ENCODE measurements around the gene GFRA3.

The GFRA3 gene

DNA sequence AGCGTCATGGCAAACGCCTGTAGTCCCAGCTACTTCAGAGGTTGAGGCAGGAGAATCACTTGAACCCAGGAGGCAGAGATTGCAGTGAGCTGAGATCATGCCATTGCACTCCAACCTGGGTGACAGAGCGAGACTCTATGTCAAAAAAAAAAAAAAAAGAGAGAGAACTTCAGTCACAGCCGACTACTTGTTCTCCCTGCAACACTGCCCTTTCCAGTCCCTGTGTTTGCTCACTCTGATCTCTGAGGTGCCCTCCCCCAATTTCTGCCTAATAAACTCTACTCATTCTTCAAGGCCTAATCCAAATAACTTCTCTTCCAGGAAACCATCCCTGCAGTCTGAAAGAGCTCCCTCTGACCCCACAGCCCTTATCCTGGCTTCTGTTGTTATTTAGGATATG, 28.1 kb downstream of the GFRA3 start:
- DNase-seq, result no peak

DNA sequence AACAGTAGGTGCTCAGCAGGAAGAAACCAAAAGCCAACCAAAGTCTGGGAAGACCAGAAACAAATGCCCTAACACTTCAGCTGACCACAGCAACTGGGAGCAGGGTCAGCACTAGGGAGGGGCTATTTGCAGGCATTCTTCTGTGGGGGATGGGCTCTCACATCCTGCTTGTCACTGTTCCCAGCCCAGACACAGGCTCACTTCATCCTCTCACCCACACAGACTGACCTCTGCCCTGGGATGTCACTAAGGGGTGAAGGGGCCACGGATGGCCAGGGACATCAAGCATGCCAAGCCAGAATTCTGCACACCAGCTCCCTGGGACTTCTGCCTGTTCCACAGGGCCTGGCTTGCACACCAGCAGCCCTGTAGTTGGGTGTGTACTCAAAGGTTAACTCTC, 28.7 kb downstream of the GFRA3 start:
- no peak for DNase-seq

- no peak for DNase-seq
These were observed 30.6 kb downstream of the GFRA3 start for GRCh38 chr5:138243794-138244193.

DNA sequence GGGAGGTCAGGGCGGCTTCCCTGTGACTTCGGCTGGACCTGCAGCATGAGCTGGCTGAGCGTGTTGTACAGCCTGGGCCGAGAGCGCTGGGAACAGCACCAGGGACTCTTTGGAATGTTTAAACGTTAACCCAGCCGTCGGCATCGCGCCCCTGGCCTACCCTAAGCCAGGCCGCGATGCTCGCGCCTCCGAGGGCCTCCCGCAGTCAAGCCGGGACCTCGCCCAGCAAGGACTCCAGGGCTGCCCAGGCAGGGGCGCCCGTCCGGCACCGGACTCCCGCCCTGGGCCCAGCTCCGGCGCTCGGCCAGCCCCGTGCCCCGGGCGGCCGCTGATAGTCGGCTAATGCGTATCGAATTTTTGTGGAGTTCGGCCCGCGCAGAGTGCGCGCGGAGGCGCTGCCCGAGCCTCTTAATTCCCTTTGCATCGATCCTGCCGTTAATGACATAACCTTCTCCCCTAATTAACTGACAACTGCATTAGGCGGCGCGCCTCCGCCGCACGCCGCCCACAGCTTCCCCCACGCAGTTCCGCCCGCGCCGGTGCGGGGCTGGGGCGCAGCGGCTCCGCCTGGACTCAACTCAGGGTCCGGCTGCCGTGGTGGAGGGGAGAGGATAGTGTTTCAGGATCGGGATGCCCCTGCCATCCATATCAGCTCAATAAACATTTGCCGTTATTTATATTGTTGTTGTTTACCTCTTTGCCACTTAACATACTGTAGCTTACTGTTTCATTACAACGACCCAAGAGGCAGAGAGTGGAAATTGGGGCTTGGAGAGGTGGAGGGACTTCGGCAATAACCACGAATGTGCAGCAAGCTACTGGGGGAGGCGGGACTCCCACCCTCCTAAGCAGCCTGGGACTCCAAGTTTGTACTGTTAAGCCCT, 32.5 kb downstream of the GFRA3 start:
- DNase-seq, result no peak

- DNase-seq, result no peak
These were observed 33.6 kb downstream of the GFRA3 start for GRCh38 chr5:138240650-138241385.

DNA sequence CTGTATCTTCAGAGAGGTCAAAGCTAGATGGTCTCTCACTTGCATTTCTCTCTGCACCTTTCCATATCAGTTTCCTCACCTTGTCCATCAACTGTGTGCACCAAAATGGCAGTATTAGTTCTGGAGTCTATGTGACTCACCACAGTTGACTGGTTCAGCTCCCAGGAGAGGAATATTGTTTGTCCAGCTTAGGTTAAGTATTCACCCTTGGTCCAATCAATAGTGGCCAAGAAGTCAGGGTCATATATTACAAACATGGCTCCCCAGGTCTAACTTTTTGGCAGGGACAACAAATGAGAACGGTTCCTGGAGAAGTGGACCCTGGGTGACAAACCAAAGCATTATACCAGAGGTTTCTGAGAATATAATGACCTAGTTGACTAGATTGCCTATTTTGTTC, 36.4 kb downstream of the GFRA3 start:
- DNase-seq, result no peak

- DNase-seq, result no peak
These were observed 39.8 kb downstream of the GFRA3 start for GRCh38 chr5:138234651-138235050.

DNA sequence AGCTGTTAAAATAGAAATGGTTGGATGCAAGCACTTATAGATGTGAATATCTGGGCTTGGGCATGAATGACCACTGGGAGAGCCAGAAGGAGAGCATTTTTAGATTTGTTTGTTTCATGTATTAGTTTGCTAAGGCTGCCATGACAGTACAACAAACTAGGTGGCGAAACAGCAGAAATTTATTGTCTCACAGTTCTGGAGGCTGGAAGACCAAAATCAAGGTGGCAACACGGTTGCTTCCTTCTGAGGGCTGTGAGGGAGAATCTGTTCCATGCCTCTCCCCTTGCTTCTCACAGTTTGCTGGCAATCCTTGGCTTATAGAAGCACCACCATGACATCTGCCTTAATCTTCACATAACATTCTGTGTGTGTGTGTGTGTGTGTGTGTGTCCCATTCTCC, 41.1 kb downstream of the GFRA3 start:
- peak in 1 of 2 experiments; percentile 18 for DNase-seq

GRCh38 chr5:138230981-138231589, 43.3 kb downstream of the GFRA3 start:
- no peak for DNase-seq

DNA sequence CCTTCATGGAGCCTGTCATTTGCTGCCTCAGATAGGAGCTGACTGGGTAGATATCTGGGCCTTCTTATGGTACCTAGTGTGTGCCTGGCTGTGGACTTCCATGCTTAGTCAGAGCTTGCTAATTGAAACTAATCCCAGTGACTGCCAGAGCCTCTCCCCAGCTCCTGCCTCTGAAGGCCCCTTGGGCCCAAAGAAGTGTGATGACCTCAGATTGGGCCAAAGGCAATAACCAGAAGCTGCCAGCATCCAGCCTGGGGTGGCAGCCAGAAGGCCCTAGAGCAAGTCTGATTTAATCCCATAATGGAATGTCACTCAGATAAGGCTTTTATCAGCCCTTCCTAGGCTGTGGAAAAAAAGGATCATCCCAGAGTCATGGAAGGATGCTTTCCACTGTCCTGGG, 44.2 kb downstream of the GFRA3 start:
- no peak for DNase-seq

- DNase-seq, result no peak
These were observed 45.0 kb downstream of the GFRA3 start for GRCh38 chr5:138229387-138229786.

GRCh38 chr5:138226910-138227309, 47.5 kb downstream of the GFRA3 start:
- DNase-seq, result no peak

DNA sequence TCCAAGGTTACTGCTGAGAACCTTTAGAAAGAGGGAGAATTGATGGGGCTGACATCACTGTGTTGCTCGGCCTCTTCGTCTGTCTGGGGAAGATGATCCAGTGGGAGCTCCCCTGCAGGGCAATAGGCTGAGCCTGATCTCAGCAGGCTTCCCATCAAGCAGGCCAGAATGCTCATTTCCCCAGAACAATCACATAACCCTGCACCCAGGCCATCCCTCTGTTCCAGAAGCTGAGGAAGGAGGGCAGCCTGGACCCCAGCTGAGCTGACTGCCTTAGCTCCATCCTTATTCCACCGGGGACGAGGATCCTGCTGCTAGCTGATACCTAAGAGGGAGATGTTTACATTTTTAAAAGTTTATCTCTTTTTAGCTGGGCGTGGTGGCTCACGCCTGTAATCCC, 49.7 kb downstream of the GFRA3 start:
- DNase-seq, result no peak

- no peak for DNase-seq
These were observed 50.9 kb downstream of the GFRA3 start for GRCh38 chr5:138223532-138223931.

DNA sequence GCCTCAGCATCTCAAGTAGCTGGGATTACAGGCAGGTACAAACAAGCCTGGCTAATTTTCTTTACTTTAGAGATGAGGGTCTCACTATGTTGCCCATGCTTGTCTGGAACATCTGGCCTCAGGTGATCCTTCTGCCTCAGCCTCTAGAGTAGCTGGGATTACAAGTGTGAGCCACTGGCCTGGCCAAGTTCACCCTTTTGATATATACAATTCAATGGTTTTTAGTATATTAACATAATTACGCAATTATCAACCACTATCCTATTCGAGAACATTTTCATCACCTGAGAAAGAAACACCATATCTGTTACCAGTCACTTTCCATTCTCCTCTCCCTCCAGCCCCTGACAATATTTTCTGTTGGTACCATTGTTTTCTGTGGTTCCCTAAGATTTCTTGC, 57.6 kb downstream of the GFRA3 start:
- no peak for DNase-seq

GRCh38 chr5:138213161-138214029, 61.0 kb downstream of the GFRA3 start, which contains the start of gene CDC23:
CDC23 (minus strand) TSS chr5:138213323; CDS start chr5:138213312, 11 bp downstream.
- peak; percentile 98 to 99 for DNase-seq

- no peak for DNase-seq
These were observed 61.6 kb downstream of the GFRA3 start for GRCh38 chr5:138212828-138213160.

GRCh38 chr5:138210985-138211384, 63.4 kb downstream of the GFRA3 start:
- DNase-seq, result no peak

All from SW 1271 (cell line).